HG02884 (cell line): ENCODE data around the gene SCNM1.
"Not testable (repeated sequence)": the region's sequence is repeated elsewhere in the genome, so short reads cannot be mapped to it uniquely, and the experiment has no call there.

Source experiments
- ATAC-seq: cut with Tn5 transposase; IDR thresholded peaks from one replicate; pipeline ENCODE4 v1.9.1; 2021; ENCODE audit warnings: mild to moderate bottlenecking, moderate library complexity; ENCODE audit not compliant: unreplicated experiment

The SCNM1 gene

GRCh38 chr1:151146412-151147131 is 19.4 kb upstream of the SCNM1 start, which contains the start of gene SEMA6C:
Gene SEMA6C (minus strand): TSS chr1:151146631. CDS start chr1:151142621, 4,010 bp downstream.
- peak; percentile 98 for ATAC-seq

GRCh38 chr1:151147132-151147503 is 18.8 kb upstream of the SCNM1 start:
- ATAC-seq, result no peak

GRCh38 chr1:151147665-151148064 is 18.3 kb upstream of the SCNM1 start:
- ATAC-seq, result no peak

- ATAC-seq, result peak; percentile 63
These were observed 9.5 kb upstream of the SCNM1 start, which contains the start of gene TNFAIP8L2 for GRCh38 chr1:151156515-151156819. Gene TNFAIP8L2 (plus strand): TSS chr1:151156649. CDS start chr1:151158698, 2,049 bp downstream.

- ATAC-seq, result peak; percentile 46
These were observed 8.8 kb upstream of the SCNM1 start for GRCh38 chr1:151157067-151157531.

GRCh38 chr1:151158326-151158725 is 7.6 kb upstream of the SCNM1 start:
- no peak for ATAC-seq

- ATAC-seq, result no peak
These were observed 7.1 kb upstream of the SCNM1 start for GRCh38 chr1:151158751-151159251.

GRCh38 chr1:151159373-151159772 is 6.6 kb upstream of the SCNM1 start:
- no peak for ATAC-seq

- no peak for ATAC-seq
These were observed 1.1 kb upstream of the SCNM1 start for GRCh38 chr1:151164732-151165280.

GRCh38 chr1:151165281-151165737 is 635 bp upstream of the SCNM1 start:
- ATAC-seq, result no peak

- no peak for ATAC-seq
These were observed 587 bp downstream of the SCNM1 start for GRCh38 chr1:151166505-151166956.

GRCh38 chr1:151167116-151167515 is 1.2 kb downstream of the SCNM1 start:
- ATAC-seq, result no peak

- no peak for ATAC-seq
These were observed 5.2 kb downstream of the SCNM1 start for GRCh38 chr1:151171190-151171589.

- ATAC-seq, result no peak
These were observed 9.2 kb downstream of the SCNM1 start for GRCh38 chr1:151175041-151175741.

- ATAC-seq, result no peak
These were observed 9.9 kb downstream of the SCNM1 start, which contains the start of gene TMOD4 for GRCh38 chr1:151175863-151176262. Gene TMOD4 (minus strand): TSS chr1:151175981. CDS start chr1:151174875, 1,106 bp downstream.

- no peak for ATAC-seq
These were observed 10.6 kb downstream of the SCNM1 start for GRCh38 chr1:151176514-151177045.

- no peak for ATAC-seq
These were observed 18.3 kb downstream of the SCNM1 start for GRCh38 chr1:151184211-151184610.

GRCh38 chr1:151187205-151187604 is 21.3 kb downstream of the SCNM1 start:
- no peak for ATAC-seq

GRCh38 chr1:151188667-151189066 is 22.7 kb downstream of the SCNM1 start:
- ATAC-seq, result not testable (repeated sequence)

- ATAC-seq, result peak; percentile 82
These were observed 23.9 kb downstream of the SCNM1 start, which contains the start of gene VPS72 for GRCh38 chr1:151189637-151190445. Gene VPS72 (minus strand): TSS chr1:151190197. CDS start chr1:151190121, 76 bp downstream.
